EL (cell line): ENCODE measurements around the gene ADGRB3.
"Not testable (repeated sequence)": the region's sequence is repeated elsewhere in the genome, so short reads cannot be mapped to it uniquely, and the experiment has no call there.

Experiments used
- DNase-seq: peaks from one replicate; pipeline ENCODE4 v3.0.0-alpha.2; 2016

The ADGRB3 gene

DNA sequence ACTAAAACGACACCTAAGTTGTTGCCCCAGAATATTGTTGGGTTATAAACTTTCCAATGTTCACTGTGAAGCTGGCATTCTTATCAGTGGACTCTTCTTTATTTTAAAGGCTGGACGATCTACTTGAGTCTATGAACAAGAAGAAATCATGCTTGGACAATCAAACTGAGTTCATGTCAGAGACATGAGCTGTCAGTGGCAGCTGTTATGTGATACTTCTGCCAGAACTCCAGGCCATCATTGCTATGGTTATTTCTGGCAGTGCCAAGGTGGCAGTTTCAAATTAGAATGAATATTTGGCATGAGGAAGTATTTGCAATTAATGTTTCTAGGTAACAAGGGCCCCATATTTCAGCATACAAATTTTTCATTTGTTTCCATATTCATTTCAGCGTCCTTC is 744.4 kb downstream of the ADGRB3 start:
- no peak for DNase-seq

DNA sequence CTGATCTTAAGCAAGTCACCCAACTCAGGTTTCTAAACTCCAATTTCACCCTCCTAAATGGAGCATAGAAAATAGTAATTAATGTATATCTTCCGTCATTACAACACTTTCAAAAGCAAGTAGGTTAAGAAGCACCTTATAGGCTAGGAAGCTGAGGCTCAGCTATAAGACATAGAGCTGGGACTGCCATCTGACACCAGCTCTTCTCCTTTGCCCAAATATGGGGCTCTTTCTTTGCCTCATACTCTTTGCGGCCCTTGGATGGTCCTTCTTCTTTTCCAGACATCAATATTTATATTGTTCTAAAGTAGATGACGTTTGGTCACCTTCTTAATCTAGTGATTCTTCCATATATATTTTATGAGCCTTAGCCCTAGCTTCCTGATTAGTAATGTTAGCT is 748.5 kb downstream of the ADGRB3 start:
- DNase-seq: no peak

DNA sequence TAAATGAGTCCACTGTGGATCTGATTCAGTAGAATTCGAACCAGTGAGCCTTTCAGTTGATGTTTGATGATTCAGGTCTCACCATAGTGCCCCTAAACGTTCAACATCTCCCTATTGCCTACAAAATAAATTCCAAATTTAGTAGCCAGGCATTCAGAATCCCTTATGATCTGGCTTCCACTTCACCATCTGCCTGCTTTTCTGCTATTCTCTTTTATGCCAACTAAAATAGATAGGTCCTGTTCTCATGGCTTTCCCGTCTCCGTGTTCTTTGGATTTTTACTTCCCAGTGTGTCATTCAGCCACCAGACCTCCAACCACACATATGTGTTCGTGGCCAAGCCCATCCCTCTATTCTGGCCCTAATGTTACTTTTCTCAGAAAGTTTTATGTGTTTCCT is 751.3 kb downstream of the ADGRB3 start:
- no peak for DNase-seq

DNA sequence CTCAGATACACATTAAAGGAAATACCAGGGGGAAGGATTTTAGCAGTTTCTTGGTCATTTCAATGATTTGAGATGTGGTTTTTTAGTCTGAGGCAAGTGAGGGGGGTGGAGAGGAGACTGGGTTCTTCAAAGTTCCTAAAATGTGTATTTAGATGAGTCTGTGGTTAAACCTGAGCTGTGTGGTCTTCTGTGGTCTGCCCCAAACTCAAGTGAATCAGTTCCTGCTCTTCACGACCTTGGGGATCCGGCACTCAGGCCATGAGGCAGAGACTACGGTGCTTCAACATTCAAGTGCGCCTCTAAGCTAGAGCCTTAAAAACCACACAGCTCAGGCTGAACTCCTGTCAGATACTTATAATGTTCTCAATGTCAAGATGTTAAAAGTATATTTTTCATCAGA is 755.0 kb downstream of the ADGRB3 start:
- no peak for DNase-seq

DNA sequence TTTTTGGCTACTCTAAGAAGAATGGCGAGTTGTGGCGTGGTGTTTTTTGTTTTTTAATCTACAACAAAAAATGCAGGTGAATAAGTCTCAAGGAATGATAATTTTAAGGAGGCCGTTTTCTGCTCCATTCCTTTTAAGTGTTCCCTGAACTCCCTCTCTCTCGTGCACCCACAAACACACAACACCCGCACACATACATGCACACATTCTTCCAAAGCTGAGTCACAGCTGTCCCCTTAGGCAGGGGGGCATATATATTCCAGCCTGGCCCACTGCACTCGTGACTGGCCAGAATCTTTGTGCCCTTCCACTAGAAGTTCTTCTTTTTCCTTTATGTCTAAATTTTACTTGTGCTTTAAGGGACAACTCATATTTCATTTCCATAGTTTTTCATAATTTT is 756.0 kb downstream of the ADGRB3 start:
- DNase-seq: no peak

DNA sequence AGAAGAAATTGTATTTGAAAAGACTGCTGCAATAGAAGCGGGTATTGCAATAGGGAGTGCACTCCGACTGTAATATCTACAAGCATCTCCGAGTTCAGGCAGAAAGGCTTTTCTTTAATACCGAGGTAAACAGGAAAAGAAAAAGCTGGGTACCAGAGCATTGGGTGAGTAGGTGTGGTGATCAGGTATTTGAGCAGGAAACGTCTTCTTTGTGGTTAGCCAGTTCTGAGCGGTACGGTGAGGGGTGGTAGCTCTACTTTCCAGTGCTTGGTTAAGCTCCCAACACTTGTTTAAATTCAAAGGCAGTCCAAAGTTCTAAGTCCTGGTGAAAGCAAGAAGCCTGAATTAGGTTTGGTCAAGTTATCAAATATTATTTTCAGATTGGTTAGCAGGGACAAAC is 757.7 kb downstream of the ADGRB3 start:
- no peak for DNase-seq

DNA sequence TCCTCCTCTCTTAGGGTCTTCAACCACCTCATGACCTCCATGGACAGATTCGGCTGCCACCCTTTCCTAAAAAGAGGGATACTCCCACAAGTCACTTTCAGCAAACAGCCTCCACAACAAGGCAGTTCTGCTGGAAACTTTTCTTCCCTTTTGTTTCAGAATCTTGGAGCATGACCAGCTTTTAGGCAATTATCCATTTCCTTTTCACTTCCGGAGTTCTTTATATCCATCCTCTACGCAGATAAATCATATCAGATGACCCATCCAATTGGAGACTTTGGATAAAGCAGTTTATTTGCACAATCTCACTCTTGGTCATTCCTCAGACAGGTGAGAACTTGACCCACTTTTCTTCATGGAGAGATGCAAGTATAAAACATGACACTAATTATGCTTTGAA is 763.2 kb downstream of the ADGRB3 start:
- no peak for DNase-seq

DNA sequence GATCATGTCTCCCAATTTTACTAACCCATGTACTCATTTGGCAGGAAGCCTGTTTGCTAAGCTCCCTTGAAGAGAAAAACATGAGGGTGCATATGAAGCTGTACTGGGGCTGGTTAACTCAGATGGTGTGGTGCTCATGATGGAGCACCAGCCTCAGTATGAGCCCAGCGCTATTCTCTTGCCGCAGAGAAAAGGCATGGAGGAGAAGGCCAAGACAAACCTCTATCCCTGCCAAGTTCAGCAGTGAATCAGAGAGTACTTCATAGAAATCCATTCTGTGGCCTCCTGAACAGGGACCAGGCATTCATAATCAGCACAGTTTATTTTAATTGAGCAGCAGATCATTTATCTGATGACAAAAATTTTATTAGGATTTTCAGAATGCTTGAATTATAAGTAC is 763.6 kb downstream of the ADGRB3 start:
- DNase-seq: no peak

DNA sequence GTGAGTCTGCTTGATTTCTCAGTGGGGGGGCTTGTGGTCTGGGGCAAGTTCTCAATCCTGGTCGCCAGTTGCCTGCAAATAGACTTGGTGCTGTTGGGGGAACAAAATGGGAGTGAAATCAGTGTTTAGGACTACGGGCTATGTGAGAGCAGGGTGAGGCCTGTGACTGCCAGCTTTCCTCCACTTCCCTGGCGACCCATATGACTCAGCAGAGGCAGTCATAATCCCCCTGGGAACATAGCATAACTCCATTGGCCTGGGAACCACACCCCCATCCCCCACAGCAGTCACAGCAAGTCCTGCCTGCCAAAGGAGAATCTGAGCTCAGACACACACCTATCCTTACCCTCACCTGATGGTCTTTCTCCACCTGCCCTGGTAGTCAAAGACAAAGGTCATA is 773.8 kb downstream of the ADGRB3 start:
- DNase-seq: no peak

DNA sequence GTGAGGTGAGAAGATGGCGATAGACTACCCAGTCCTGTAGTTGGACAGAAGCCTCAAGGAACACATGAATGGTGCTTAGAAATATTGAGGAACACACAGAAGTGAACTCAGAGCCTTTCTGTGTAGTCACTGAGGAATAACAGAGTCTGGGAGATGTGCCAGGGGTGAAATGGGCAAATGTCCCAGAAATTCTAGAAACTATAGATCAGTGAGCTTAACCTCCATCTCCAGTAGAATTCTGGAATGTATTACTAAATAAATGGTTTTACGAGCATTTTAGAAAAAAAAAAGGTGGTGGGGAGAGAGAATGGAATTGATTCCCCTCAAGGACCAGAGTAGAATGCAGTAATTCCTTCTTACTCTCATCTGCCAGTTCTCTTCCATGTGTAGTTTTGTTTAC is 781.7 kb downstream of the ADGRB3 start:
- DNase-seq: peak; percentile 33

DNA sequence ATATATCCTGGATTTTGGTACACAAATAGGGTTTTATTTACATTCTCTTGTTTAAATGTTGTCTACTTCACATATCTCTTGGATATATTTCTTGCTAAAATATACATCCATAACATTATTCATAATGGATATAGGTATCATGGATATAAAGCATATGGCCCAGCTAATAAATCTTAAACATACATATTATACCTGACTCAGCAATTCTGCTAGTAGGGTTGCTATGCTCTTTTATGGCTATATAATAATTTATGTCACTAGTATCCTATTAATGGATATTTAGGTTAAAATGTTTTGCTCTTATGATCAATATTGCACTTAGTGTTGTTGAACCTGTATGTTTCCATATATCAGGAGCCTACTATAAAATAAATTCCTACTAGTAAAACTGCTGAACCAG is 786.2 kb downstream of the ADGRB3 start:
- no peak for DNase-seq

DNA sequence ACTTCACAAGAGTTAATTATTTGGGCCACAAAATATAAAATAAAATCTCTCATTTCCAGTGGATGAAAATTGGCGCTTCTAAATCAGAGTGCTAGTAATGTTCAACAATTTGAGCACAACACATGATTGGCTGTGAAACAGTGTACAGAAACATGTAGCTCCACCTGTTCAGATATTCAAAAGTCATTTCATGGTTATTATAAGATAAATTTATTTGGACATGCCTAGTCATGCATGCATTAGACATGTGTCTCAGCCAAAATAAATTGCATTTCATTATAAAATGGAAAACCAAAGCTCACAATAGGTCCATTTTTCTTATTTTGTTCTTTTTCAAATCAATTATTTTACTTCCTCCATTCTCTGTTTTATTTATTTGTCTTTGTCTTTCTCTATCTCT is 786.9 kb downstream of the ADGRB3 start:
- DNase-seq: no peak

DNA sequence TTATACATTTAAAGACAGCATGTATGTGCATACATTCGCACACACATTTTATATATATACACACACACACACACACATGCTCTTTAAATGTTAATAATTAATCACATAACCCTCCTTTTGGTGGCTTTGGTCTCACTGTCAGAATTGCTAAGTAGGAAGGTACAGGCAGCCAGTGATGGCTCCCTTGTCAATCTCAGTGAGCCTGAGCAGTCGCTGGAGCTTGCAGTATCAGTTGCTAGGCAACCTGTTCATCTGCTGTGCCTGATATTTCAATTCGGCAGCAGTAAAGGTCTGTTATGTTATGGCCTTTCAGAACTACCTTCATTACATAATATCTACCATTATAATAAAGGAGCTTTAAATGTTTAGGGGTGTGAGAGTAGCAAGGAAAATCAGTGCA is 787.4 kb downstream of the ADGRB3 start:
- DNase-seq: no peak

DNA sequence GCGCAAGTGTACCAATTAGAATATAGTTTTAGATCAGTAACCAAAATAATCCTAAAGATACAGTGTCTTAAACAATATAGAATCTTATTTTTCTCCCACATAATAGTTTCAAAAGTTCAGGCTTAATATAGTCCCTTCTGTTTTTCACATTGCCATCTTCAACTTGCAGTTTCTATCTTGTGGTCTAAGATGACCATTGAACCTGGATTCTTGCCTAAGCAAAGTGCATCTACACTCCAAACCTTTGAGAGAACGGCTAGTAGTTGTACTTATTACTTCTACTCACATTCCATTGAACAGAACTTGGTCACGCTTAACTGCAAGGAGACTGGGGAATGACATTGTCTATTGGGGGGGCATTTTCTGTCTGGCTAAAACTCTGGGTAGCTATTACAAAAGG is 788.7 kb downstream of the ADGRB3 start:
- DNase-seq: no peak

DNA sequence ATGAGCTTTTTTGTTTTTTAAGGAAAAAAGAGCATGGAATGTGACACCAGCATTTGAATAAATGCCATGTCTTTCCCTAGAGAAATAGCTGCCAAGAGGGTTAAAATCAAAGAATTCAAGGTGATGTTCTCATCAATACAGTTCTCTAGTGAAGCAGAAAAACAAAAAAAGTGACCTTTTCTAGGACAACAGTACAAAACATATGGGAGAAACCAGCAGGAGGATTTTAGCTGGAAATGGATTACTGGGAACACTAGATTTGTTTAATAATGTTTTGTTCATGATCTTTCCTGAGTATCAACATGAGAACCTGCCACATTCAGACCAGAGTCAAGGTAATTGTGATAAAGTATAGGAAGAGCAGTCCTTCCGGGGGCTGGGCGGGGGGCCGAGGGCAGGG is 789.5 kb downstream of the ADGRB3 start:
- DNase-seq: no peak

DNA sequence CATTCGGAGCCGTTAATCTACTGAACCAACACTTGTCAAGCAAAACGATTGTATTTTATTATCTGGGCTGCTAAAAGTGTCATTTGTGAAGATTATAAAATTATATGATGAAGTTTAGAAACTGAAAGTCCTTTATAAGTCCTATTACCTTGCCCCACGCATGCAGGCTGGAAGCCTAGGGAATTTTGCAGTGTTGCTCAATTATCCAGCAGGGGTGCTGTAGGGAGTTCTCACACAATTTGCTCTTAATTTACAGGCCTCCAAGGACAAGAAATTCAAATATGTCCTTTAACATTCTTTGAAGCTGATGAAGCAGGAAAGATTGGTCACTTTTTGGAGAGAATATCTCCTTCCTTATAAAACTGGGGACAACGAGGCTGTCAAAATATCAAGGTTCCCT is 792.8 kb downstream of the ADGRB3 start:
- no peak for DNase-seq

DNA sequence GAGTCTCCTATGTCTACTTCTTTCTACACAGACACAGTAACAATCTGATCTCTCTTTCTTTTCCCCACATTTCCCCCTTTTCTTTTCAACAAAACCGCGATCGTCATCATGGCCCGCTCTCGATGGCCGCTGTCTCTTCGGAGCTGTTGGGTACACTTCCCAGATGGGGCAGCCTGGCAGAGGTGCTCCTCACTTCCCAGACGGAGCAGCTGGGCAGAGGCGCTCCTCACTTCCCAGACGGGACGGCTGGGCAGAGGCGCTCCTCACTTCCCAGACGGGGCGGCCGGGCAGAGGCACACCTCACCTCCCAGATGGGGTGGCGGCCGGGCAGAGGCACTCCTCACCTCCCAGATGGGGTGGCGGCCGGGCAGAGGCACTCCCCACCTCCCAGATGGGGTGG is 797.1 kb downstream of the ADGRB3 start:
- DNase-seq: not testable (repeated sequence)

DNA sequence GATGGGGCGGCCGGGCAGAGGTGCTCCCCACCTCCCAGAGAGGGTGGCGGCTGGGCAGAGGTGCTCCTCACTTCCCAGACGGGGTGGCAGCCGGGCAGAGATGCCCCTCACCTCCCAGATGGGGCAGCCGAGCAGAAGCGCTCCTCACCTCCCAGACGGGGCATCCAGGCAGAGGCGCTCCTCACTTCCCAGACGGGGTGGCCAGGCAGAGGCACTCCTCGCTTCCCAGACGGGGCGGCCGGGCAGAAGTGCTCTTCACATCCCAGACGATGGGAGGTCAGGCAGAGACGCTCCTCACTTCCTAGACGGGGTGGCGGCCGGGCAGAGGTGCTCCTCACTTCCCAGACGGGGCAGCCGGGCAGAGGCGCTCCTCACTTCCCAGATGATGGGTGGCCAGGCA is 798.0 kb downstream of the ADGRB3 start:
- not testable (repeated sequence) for DNase-seq

DNA sequence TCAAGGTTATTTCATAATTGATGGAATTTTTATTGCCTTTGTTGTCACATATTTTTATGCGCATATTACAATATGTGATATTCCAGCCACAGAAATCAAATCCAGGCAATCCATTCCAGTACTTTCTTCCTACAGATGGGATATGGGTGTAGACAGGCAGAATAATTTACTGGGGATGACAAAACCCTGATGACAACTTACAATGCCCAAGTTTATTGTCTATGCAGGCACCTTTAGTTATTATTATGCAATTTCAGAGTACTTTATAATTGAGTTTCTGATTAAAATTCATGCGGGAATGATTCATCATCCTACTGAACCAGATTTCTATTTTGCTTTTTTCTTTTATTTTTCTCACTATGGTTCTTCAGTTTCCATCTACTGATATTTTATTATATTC is 803.0 kb downstream of the ADGRB3 start:
- no peak for DNase-seq
